Measurements from ENCODE around the gene ARHGAP42.

GRCh38 chr11:100646545-100646944, 40.5 kb upstream of the ARHGAP42 start:
- TF ChIP-seq CTCF (IDR thresholded peaks at IDR 0.05; ENCODE audit: insufficient read depth, low read length, poor library complexity, severe bottlenecking) = no peak
- TF ChIP-seq EZH2phosphoT487 (conservative IDR thresholded peaks at IDR 0.05; ENCODE audit: low read length) = no peak

Measured in SU-DHL-6 (cell line).